Measurements from ENCODE around the gene SLC16A10.
"Not testable (repeated sequence)": the region's sequence is repeated elsewhere in the genome, so short reads cannot be mapped to it uniquely, and the experiment has no call there.

SLC16A10 gene

GRCh38 chr6:111184827-111185532 is 97.7 kb downstream of the SLC16A10 start:
- H3K36me3 Mint-ChIP-seq (ENCODE audit: low read depth), result peaks cover 20% of the 10 kb centered on the region
- H3K27ac Mint-ChIP-seq, result peak overlapping the region in 1 of 3 experiments; percentile 74
- H3K9me3 Mint-ChIP-seq, result peaks cover 7% of the 10 kb centered on the region
- no peak for TF ChIP-seq CTCF (IDR thresholded peaks at IDR 0.05; ENCODE audit: unreplicated experiment in 3 of 3)
- no peak overlapping the region for H3K4me3 Mint-ChIP-seq
- no peaks in the 10 kb centered on the region for H3K27me3 Mint-ChIP-seq (ENCODE audit: low read depth)
- no peaks in the 10 kb centered on the region for H3K4me1 Mint-ChIP-seq

- Mint-ChIP-seq H3K27me3 (ENCODE audit: low read depth) (no peaks in the 10 kb centered on the region), H3K4me1 (no peaks in the 10 kb centered on the region), H3K36me3 (ENCODE audit: low read depth) (peaks cover 21% of the 10 kb centered on the region), H3K4me3 (no peak overlapping the region), H3K9me3 (peaks cover 9% of the 10 kb centered on the region), H3K27ac (no peak overlapping the region)
- no peak for TF ChIP-seq CTCF (IDR thresholded peaks at IDR 0.05; ENCODE audit: unreplicated experiment in 3 of 3)
Measured at GRCh38 chr6:111185954-111186353, 98.7 kb downstream of the SLC16A10 start.

- Mint-ChIP-seq H3K9me3 (peaks cover 17% of the 10 kb centered on the region), H3K36me3 (ENCODE audit: low read depth) (peaks cover 26% of the 10 kb centered on the region), H3K27ac (no peak overlapping the region), H3K4me3 (no peak overlapping the region), H3K27me3 (ENCODE audit: low read depth) (peaks cover 4% of the 10 kb centered on the region), H3K4me1 (no peaks in the 10 kb centered on the region)
- TF ChIP-seq CTCF (IDR thresholded peaks at IDR 0.05; ENCODE audit: unreplicated experiment in 3 of 3), result no peak
Measured at GRCh38 chr6:111187874-111188273, 100.6 kb downstream of the SLC16A10 start.

- H3K27me3 Mint-ChIP-seq (ENCODE audit: low read depth); H3K4me1 Mint-ChIP-seq; H3K27ac Mint-ChIP-seq; H3K4me3 Mint-ChIP-seq: not testable (repeated sequence)
- Mint-ChIP-seq H3K36me3 (ENCODE audit: low read depth) (peaks cover 22% of the 10 kb centered on the region), H3K9me3 (peaks cover 17% of the 10 kb centered on the region)
Measured at GRCh38 chr6:111189666-111190210, 102.4 kb downstream of the SLC16A10 start.

- no peaks in the 10 kb centered on the region for H3K4me1 Mint-ChIP-seq
- no peak for TF ChIP-seq CTCF (IDR thresholded peaks at IDR 0.05; ENCODE audit: unreplicated experiment in 3 of 3)
- H3K27ac Mint-ChIP-seq, result no peak overlapping the region
- peaks cover 17% of the 10 kb centered on the region for H3K9me3 Mint-ChIP-seq
- no peak overlapping the region for H3K4me3 Mint-ChIP-seq
- H3K27me3 Mint-ChIP-seq (ENCODE audit: low read depth), result peaks cover 4% of the 10 kb centered on the region
- peaks cover 22% of the 10 kb centered on the region for H3K36me3 Mint-ChIP-seq (ENCODE audit: low read depth)
Measured at GRCh38 chr6:111190637-111191036, 103.3 kb downstream of the SLC16A10 start.

GRCh38 chr6:111191136-111191535 is 103.8 kb downstream of the SLC16A10 start:
- not testable (repeated sequence) for H3K4me1 Mint-ChIP-seq; H3K27ac Mint-ChIP-seq; H3K27me3 Mint-ChIP-seq (ENCODE audit: low read depth); H3K4me3 Mint-ChIP-seq
- H3K9me3 Mint-ChIP-seq, result peaks cover 17% of the 10 kb centered on the region
- peaks cover 22% of the 10 kb centered on the region for H3K36me3 Mint-ChIP-seq (ENCODE audit: low read depth)

Data from nephron (organoid).